Measurements from ENCODE around the gene CASQ1. TPM values are rescaled to one million over a fixed set of nuclear protein-coding genes. Genes with fewer than 3 reads are reported as not detected.
A peak's percentile ranks its signal among the peaks of the same experiment; 100 is the strongest.

The CASQ1 gene
- total RNA-seq, 6 experiments from 2014 or later: 0.14 to 0.35 (median 0.19) TPM; not detected in 3

DNA sequence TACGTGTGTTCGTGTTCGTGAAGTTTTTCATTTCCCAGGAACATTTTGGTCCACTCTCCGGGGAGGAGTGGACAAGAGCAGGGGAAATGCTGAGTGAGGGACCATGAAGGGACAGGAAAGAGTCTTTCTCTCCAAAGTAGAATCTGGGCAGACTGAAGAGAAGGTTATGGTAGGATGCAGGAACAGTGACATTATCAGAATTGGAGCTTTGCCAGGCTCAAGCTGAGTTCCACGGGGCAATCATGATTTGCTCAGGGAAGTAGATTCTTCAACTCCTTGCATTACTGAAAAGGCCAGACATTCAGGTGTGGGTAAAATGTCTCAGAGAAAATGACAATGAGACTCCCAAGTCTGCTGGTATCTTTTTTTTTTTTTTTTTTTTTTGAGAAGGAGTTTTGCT is 22.4 kb upstream of the CASQ1 start:
- Mint-ChIP-seq H3K4me3 (no peak overlapping the region), H3K36me3 (ENCODE audit: low read depth) (no peaks in the 10 kb centered on the region), H3K27ac (no peak overlapping the region), H3K27me3 (ENCODE audit: insufficient read depth) (peaks cover 37% of the 10 kb centered on the region), H3K4me1 (ENCODE audit: low read depth) (peaks cover 22% of the 10 kb centered on the region), H3K9me3 (no peaks in the 10 kb centered on the region)
- DNase-seq: no peak
- TF ChIP-seq, protein P1, sequence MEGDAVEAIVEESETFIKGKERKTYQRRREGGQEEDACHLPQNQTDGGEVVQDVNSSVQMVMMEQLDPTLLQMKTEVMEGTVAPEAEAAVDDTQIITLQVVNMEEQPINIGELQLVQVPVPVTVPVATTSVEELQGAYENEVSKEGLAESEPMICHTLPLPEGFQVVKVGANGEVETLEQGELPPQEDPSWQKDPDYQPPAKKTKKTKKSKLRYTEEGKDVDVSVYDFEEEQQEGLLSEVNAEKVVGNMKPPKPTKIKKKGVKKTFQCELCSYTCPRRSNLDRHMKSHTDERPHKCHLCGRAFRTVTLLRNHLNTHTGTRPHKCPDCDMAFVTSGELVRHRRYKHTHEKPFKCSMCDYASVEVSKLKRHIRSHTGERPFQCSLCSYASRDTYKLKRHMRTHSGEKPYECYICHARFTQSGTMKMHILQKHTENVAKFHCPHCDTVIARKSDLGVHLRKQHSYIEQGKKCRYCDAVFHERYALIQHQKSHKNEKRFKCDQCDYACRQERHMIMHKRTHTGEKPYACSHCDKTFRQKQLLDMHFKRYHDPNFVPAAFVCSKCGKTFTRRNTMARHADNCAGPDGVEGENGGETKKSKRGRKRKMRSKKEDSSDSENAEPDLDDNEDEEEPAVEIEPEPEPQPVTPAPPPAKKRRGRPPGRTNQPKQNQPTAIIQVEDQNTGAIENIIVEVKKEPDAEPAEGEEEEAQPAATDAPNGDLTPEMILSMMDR (IDR thresholded peaks at IDR 0.05): no peak

DNA sequence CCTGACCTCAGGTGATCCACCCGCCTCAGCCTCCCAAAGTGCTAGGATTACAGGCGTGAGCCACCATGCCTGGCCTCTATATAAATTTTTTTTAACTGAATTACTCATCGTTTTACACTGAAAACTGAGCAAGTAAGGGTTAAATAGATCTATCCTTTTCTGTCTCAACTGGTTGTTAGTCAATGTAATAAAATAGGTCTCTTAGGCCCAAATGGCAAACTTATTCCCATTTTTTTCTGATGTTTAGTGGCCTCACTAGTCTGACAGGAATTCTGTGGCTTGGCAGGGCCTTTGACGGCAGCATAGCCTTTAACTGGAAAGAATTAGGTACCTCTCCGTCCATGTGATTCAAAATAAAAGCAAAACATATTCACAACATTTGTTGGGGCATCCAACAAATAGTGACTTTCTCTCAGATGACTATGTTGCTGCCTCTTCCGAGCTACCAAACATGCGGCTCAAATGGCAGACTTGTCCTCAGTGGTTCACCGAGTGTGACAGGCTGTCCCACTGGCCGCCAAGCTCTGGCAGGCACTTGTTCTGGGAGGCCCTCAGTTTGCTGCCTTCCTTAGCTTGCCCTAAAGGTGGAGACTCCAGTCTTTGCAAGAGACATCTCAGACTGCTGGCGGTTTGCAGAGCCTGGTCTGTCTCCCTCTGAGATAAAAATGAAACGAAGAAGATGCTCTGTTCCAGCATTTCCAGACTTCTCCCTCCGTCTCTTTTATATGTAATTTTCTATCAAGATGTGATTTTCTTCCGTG is 21.6 kb upstream of the CASQ1 start:
- peaks cover 40% of the 10 kb centered on the region for H3K27me3 Mint-ChIP-seq (ENCODE audit: insufficient read depth)
- H3K4me1 Mint-ChIP-seq (ENCODE audit: low read depth): peaks cover 22% of the 10 kb centered on the region
- no peak for DNase-seq
- H3K27ac Mint-ChIP-seq: no peak overlapping the region
- TF ChIP-seq, protein P1 (IDR thresholded peaks at IDR 0.05): no peak
- no peaks in the 10 kb centered on the region for H3K9me3 Mint-ChIP-seq
- H3K4me3 Mint-ChIP-seq: no peak overlapping the region
- H3K36me3 Mint-ChIP-seq (ENCODE audit: low read depth): no peaks in the 10 kb centered on the region

DNA sequence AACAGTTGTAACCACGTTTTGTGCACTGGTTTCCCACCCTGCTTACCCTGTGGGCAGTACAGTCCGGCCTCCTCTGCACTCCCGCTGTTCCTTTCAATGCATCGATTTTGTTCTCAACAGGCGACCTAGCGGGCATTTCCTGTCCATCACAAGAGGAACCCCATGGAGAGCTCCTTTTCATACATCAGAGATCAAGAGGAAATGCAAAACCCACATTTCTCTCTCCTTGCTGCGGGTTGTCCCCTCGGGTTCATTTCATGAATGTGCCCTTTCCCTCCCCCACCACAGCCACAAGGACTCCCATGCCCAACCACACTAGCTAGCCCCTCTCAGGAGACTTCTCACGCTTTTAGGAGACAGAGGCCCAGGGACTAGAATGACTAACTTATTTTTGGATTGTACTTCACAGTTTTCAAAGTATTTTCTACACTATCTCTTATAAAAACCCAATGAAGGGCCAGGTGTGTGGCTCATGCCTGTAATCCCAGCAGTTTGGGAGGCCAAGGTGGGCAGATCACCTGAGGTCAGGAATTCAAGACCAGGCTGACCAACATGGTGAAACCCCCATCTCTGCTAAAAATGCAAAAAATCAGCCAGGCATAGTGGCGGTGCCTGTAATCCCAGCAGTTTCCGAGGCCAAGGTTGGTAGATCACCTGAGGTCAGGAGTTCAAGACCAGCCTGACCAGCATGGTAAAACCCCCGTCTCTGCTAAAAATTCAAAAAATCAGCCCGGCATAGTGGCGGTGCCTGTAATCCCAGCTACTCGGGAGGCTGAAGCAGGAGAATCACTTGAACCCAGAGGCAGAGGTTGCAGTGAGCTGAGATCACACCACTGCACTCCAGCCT is 20.6 kb upstream of the CASQ1 start:
- no peaks in the 10 kb centered on the region for H3K36me3 Mint-ChIP-seq (ENCODE audit: low read depth)
- no peaks in the 10 kb centered on the region for H3K9me3 Mint-ChIP-seq
- peaks cover 22% of the 10 kb centered on the region for H3K4me1 Mint-ChIP-seq (ENCODE audit: low read depth)
- H3K27me3 Mint-ChIP-seq (ENCODE audit: insufficient read depth): peaks cover 40% of the 10 kb centered on the region
- DNase-seq: no peak
- H3K4me3 Mint-ChIP-seq: no peak overlapping the region
- TF ChIP-seq, protein P1 (IDR thresholded peaks at IDR 0.05): no peak
- H3K27ac Mint-ChIP-seq: no peak overlapping the region

DNA sequence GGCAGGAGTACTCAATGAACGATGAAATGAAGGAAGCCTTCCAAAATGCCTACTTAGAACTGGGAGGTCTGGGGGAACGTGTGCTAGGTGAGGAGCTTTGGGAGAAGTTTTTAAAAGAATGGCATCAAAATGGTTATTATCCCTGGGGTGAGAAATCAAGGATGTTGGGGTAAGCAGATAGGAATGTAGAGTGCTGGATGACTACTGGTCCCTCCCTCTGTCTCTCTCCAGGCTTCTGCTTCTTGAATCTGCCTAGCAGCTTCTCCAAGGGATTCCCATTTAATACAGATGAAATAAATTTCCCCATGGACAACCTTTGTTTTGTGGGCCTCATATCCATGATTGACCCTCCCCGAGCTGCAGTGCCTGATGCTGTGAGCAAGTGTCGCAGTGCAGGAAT is 19.0 kb upstream of the CASQ1 start:
- TF ChIP-seq, protein P1 (IDR thresholded peaks at IDR 0.05): no peak
- peaks cover 33% of the 10 kb centered on the region for H3K27me3 Mint-ChIP-seq (ENCODE audit: insufficient read depth)
- H3K27ac Mint-ChIP-seq: no peak overlapping the region
- DNase-seq: peak; percentile 34
- no peak overlapping the region for H3K4me3 Mint-ChIP-seq
- H3K9me3 Mint-ChIP-seq: no peaks in the 10 kb centered on the region
- H3K4me1 Mint-ChIP-seq (ENCODE audit: low read depth): peaks cover 22% of the 10 kb centered on the region
- no peaks in the 10 kb centered on the region for H3K36me3 Mint-ChIP-seq (ENCODE audit: low read depth)

DNA sequence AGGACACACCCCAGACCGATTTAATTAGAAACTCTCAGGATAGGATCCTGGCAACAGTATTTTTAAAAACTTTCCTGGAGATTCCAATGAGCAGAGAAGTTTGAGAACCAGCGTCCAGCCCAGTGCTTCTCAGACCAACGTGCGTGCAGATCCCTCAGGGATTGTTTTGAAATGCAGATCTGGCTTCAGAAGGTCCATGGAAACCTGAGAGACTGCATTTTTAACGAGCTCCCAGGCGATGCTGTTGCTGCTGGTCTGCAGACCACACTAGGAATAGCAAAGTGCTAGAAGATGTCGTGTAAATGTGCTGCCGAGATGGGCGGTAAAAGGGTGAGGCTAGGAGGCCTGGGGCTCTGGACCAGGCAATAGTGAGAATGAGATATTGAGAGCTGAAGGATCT is 18.4 kb upstream of the CASQ1 start:
- Mint-ChIP-seq H3K36me3 (ENCODE audit: low read depth) (no peaks in the 10 kb centered on the region), H3K27ac (no peak overlapping the region), H3K9me3 (no peaks in the 10 kb centered on the region), H3K27me3 (ENCODE audit: insufficient read depth) (peaks cover 27% of the 10 kb centered on the region), H3K4me1 (ENCODE audit: low read depth) (peaks cover 22% of the 10 kb centered on the region), H3K4me3 (no peak overlapping the region)
- TF ChIP-seq, protein P1 (IDR thresholded peaks at IDR 0.05): no peak
- no peak for DNase-seq
